K562 (cell line): ENCODE data around the gene IFNAR2. TPM values are rescaled to one million over a fixed set of nuclear protein-coding genes. Genes with fewer than 3 reads are reported as not detected.
A peak's percentile ranks its signal among the peaks of the same experiment; 100 is the strongest.

Source experiments
- CXXC5 ChIP-seq: fragments of 250-450 bp; sonication (Bioruptor Pico); IDR thresholded peaks from 2 replicates; pipeline ENCODE4 v1.8.0; 2022; ENCODE audit warnings: inconsistent platforms, mild to moderate bottlenecking, moderate library complexity
- FOXA3 ChIP-seq, 2 experiments: fragments of 450-650 bp in 1 of 2; sonication (generic) in 1 of 2; formaldehyde crosslinking; IDR thresholded peaks in 1 of 2; conservative IDR thresholded peaks in 1 of 2; 2 replicates each; pipeline versions ENCODE4 v1.4.0 to v1.8.0; 2020 to 2022; ENCODE audit warnings: mild to moderate bottlenecking in 2 of 2, missing genetic modification reagents in 1 of 2
- GATAD2A ChIP-seq: fragments of 450-650 bp; IDR thresholded peaks from 2 replicates; pipeline ENCODE4 v1.6.1; 2017
- HDAC8 ChIP-seq: fragments of 450-650 bp; IDR thresholded peaks from 2 replicates; pipeline ENCODE4 v1.6.1; 2016; ENCODE audit warnings: mild to moderate bottlenecking, missing genetic modification characterization, moderate library complexity, missing compliant biosample characterization
- LCOR ChIP-seq: sonication (generic); formaldehyde crosslinking; IDR thresholded peaks from 2 replicates; pipeline ENCODE4 v1.8.0; 2022; ENCODE audit warnings: mild to moderate bottlenecking, missing genetic modification reagents
- MYC ChIP-seq, 2 experiments: fragments of 250-450 bp in 1 of 2; sonication (Bioruptor Pico) in 1 of 2; IDR thresholded peaks; 2 replicates each; pipeline versions ENCODE4 v1.5.1 to v1.6.1; 2012 to 2021; ENCODE audit warnings: low read depth in 2 of 2, borderline replicate concordance in 1 of 2, improper control_type of control experiment in 1 of 2, low read length in 1 of 2, mild to moderate bottlenecking in 1 of 2, moderate library complexity in 1 of 2
- NONO ChIP-seq, 2 experiments: fragments of 200-400 bp in 1 of 2; fragments of 450-650 bp in 1 of 2; formaldehyde crosslinking in 1 of 2; IDR thresholded peaks; 2 replicates each; pipeline ENCODE4 v1.6.1; 2017; ENCODE audit warnings: low read depth in 2 of 2, mild to moderate bottlenecking in 2 of 2, moderate library complexity in 2 of 2, low read length in 1 of 2
- NR2C2 ChIP-seq, 2 experiments: fragments of 200-800 bp in 1 of 2; sonication (Bioruptor generic) in 1 of 2; sonication (generic) in 1 of 2; formaldehyde crosslinking in 1 of 2; IDR thresholded peaks; 2 replicates each; pipeline versions ENCODE4 v1.6.1 to v1.8.0; 2016 to 2022; ENCODE audit warnings: mild to moderate bottlenecking in 1 of 2, missing compliant biosample characterization in 1 of 2, missing genetic modification characterization in 1 of 2, missing genetic modification reagents in 1 of 2
- RBBP5 ChIP-seq: fragments of 200-600 bp; sonication (generic); IDR thresholded peaks from 2 replicates; pipeline ENCODE4 v1.6.1; 2012; ENCODE audit warnings: borderline replicate concordance, mild to moderate bottlenecking, low read length, control low read depth, inconsistent platforms; ENCODE audit not compliant: insufficient read depth, poor library complexity, severe bottlenecking
- SIN3A ChIP-seq, 2 experiments: fragments of 150-350 bp in 1 of 2; IDR thresholded peaks; 2 replicates each; pipeline ENCODE4 v1.6.1; 2011 to 2016; ENCODE audit warnings: borderline replicate concordance in 2 of 2, low read depth in 2 of 2, low read length in 2 of 2, mild to moderate bottlenecking in 2 of 2, moderate library complexity in 2 of 2; ENCODE audit not compliant: control insufficient read depth in 1 of 2
- SMARCA5 ChIP-seq: fragments of 450-650 bp; IDR thresholded peaks from 2 replicates; pipeline ENCODE4 v1.6.1; 2016
- polyA plus RNA-seq, 8 experiments: library from polyadenylated mRNA; depleted of rRNA in 4 of 8; stranded (reverse) in 5 of 8; unstranded in 3 of 8; fragments of >200 nt; fragmentation: Nextera tagmentation in 2 of 8; fragmentation: Illumina TruSeq in 1 of 8; extraction: Ambion mirVana in 2 of 8; extraction: Trizol in 1 of 8; gene quantifications; 2 replicates each; pipeline versions ENCODE4 v1.2.1 to v1.2.3, GENCODE V29; 2011 to 2014; ENCODE audit warnings: inconsistent platforms in 1 of 8, missing spikeins in 1 of 8
- total RNA-seq, 7 experiments: library from RNA; depleted of rRNA in 6 of 7; stranded (reverse); fragments of >200 nt in 6 of 7; fragmentation: Illumina TruSeq in 2 of 7; extraction: Trizol in 2 of 7; gene quantifications; 2 replicates each; pipeline versions ENCODE4 v1.2.1 to v1.2.3, GENCODE V29; 2011 to 2021; ENCODE audit warnings: low replicate concordance in 1 of 7
- TF ChIP-seq, protein P1 (sequence below): sonication (generic); formaldehyde crosslinking; IDR thresholded peaks from 2 replicates; pipeline ENCODE4 v1.8.1; 2023; ENCODE audit warnings: mild to moderate bottlenecking, missing genetic modification reagents
- TF ChIP-seq, protein P2 (sequence below): fragments of 250-450 bp; sonication (Bioruptor Pico); IDR thresholded peaks from 2 replicates; pipeline ENCODE4 v1.8.0; 2021; ENCODE audit warnings: moderate library complexity, mild to moderate bottlenecking, inconsistent platforms
- TF ChIP-seq, protein P3 (sequence below): sonication (generic); formaldehyde crosslinking; IDR thresholded peaks from 2 replicates; pipeline ENCODE4 v1.8.0; 2023; ENCODE audit warnings: mild to moderate bottlenecking, missing genetic modification reagents
- TF ChIP-seq, protein P4 (sequence below): sonication (generic); formaldehyde crosslinking; IDR thresholded peaks from 2 replicates; pipeline ENCODE4 v1.9.0; 2022; ENCODE audit warnings: mild to moderate bottlenecking, missing genetic modification reagents

The IFNAR2 gene
- total and polyA plus RNA-seq, 9 of the 15 experiments (the other 6 are each of a cell fraction or from before 2014, with no cell fraction given) = 1.7 to 48.3 (median 8.4) TPM

DNA sequence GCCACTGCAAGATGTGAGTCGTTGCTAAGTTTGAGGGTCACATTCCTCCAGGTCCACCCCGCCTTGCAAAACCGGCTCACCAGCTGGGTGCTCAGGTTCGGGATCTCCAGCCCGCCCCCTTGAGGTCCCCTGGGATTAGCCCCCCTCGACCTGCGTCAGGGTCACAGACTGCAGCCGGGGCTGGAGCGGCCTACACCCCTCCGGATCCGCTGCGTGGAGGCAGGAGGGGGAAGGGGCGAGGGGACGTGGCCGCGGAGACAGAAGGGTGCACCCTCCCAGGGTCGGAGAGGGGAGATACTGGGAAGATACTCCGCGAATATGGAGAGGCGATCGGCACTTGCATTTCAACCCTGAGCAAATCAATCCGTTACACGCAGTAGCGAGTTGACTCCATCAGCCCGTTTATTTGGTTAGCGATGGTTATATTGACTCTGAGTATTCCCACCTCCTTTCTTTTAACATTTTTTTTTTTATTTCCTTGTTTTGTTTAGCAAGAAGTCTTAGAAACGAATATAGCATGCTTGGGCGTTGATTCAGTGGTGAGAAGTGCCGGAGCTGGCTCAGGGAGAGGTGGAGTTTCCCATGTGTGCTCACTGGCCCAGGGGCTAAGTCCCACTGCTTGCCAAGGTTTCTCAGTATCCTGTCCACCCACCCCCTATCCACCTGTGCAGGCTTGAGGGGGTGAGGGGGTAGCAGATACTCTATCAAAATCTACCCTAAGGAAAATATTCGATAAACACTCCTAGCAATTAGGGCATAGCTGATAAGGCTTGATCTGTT, 997 bp downstream of the IFNAR2 start (continued):
- TF ChIP-seq, protein P1, sequence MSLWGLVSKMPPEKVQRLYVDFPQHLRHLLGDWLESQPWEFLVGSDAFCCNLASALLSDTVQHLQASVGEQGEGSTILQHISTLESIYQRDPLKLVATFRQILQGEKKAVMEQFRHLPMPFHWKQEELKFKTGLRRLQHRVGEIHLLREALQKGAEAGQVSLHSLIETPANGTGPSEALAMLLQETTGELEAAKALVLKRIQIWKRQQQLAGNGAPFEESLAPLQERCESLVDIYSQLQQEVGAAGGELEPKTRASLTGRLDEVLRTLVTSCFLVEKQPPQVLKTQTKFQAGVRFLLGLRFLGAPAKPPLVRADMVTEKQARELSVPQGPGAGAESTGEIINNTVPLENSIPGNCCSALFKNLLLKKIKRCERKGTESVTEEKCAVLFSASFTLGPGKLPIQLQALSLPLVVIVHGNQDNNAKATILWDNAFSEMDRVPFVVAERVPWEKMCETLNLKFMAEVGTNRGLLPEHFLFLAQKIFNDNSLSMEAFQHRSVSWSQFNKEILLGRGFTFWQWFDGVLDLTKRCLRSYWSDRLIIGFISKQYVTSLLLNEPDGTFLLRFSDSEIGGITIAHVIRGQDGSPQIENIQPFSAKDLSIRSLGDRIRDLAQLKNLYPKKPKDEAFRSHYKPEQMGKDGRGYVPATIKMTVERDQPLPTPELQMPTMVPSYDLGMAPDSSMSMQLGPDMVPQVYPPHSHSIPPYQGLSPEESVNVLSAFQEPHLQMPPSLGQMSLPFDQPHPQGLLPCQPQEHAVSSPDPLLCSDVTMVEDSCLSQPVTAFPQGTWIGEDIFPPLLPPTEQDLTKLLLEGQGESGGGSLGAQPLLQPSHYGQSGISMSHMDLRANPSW (CRISPR knock-in tag) = no peak
- TF ChIP-seq, protein P2, sequence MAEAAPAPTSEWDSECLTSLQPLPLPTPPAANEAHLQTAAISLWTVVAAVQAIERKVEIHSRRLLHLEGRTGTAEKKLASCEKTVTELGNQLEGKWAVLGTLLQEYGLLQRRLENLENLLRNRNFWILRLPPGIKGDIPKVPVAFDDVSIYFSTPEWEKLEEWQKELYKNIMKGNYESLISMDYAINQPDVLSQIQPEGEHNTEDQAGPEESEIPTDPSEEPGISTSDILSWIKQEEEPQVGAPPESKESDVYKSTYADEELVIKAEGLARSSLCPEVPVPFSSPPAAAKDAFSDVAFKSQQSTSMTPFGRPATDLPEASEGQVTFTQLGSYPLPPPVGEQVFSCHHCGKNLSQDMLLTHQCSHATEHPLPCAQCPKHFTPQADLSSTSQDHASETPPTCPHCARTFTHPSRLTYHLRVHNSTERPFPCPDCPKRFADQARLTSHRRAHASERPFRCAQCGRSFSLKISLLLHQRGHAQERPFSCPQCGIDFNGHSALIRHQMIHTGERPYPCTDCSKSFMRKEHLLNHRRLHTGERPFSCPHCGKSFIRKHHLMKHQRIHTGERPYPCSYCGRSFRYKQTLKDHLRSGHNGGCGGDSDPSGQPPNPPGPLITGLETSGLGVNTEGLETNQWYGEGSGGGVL (CRISPR knock-in tag) = no peak
- no peak for TF ChIP-seq NONO (IDR thresholded peaks at IDR 0.05; ENCODE audit: low read depth in 2 of 2, low read length in 1 of 2)
- 0 out of 4 replicates have a peak, but pooled peaks of 1 of the 2 experiments have one; percentile 17 for TF ChIP-seq SIN3A (IDR thresholded peaks at IDR 0.05; ENCODE audit: borderline replicate concordance in 2 of 2, control insufficient read depth in 1 of 2, low read depth in 2 of 2, low read length in 2 of 2)
- TF ChIP-seq FOXA3 (CRISPR knock-in tag; conservative IDR thresholded peaks at IDR 0.05 in 1 of 2, IDR thresholded peaks at IDR 0.05 in 1 of 2) = peak in 1 of 2 experiments; percentile 52; a peak in 1 of 4 replicates
- 0 out of 2 replicates have a peak, but pooled peaks have one; percentile 7 for TF ChIP-seq MYC (IDR thresholded peaks at IDR 0.05; ENCODE audit: low read depth, low read length)
- TF ChIP-seq MYC (CRISPR knock-in tag; IDR thresholded peaks at IDR 0.05; ENCODE audit: borderline replicate concordance, low read depth) = no peak
- peak; percentile 44 for TF ChIP-seq RBBP5
- TF ChIP-seq HDAC8 (tag) = no peak
- no peak for TF ChIP-seq CXXC5 (CRISPR knock-in tag)
- TF ChIP-seq LCOR (CRISPR knock-in tag) = 0 out of 2 replicates have a peak, but pooled peaks have one; percentile 1
- TF ChIP-seq, protein P3, sequence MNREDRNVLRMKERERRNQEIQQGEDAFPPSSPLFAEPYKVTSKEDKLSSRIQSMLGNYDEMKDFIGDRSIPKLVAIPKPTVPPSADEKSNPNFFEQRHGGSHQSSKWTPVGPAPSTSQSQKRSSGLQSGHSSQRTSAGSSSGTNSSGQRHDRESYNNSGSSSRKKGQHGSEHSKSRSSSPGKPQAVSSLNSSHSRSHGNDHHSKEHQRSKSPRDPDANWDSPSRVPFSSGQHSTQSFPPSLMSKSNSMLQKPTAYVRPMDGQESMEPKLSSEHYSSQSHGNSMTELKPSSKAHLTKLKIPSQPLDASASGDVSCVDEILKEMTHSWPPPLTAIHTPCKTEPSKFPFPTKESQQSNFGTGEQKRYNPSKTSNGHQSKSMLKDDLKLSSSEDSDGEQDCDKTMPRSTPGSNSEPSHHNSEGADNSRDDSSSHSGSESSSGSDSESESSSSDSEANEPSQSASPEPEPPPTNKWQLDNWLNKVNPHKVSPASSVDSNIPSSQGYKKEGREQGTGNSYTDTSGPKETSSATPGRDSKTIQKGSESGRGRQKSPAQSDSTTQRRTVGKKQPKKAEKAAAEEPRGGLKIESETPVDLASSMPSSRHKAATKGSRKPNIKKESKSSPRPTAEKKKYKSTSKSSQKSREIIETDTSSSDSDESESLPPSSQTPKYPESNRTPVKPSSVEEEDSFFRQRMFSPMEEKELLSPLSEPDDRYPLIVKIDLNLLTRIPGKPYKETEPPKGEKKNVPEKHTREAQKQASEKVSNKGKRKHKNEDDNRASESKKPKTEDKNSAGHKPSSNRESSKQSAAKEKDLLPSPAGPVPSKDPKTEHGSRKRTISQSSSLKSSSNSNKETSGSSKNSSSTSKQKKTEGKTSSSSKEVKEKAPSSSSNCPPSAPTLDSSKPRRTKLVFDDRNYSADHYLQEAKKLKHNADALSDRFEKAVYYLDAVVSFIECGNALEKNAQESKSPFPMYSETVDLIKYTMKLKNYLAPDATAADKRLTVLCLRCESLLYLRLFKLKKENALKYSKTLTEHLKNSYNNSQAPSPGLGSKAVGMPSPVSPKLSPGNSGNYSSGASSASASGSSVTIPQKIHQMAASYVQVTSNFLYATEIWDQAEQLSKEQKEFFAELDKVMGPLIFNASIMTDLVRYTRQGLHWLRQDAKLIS = 0 out of 2 replicates have a peak, but pooled peaks have one; percentile 34
- TF ChIP-seq GATAD2A = 0 out of 2 replicates have a peak, but pooled peaks have one; percentile 9
- no peak for TF ChIP-seq SMARCA5
- no peak for TF ChIP-seq NR2C2 (CRISPR knock-in tag; IDR thresholded peaks at IDR 0.05)
- peak; percentile 50; the same call in 1 of the 2 replicates for TF ChIP-seq NR2C2 (tag; IDR thresholded peaks at IDR 0.05)
- TF ChIP-seq, protein P4, sequence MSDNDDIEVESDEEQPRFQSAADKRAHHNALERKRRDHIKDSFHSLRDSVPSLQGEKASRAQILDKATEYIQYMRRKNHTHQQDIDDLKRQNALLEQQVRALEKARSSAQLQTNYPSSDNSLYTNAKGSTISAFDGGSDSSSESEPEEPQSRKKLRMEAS (CRISPR knock-in tag) = 0 out of 2 replicates have a peak, but pooled peaks have one; percentile 8
